Panc1 (cell line): ENCODE results near the gene CRYM.

Experiments
- CTCF ChIP-seq: fragments of 450-650 bp; IDR thresholded peaks from 2 replicates; pipeline ENCODE4 v1.5.1; 2017; ENCODE audit warnings: mild to moderate bottlenecking
- TCF7L2 ChIP-seq: IDR thresholded peaks from 2 replicates; pipeline ENCODE4 v1.6.1; 2011; ENCODE audit warnings: mild to moderate bottlenecking, low read depth, low read length, inconsistent platforms

GRCh38 chr16:21226749-21227148 lies 51.3 kb downstream of the CRYM start:
- TF ChIP-seq CTCF: no peak
- TF ChIP-seq TCF7L2: no peak
